Right forelimb (tissue), 1 donor: ENCODE results near the gene MIA.
A peak's percentile ranks its signal among the peaks of the same experiment; 100 is the strongest.
"Not testable (repeated sequence)": the region's sequence is repeated elsewhere in the genome, so short reads cannot be mapped to it uniquely, and the experiment has no call there.

Source experiments
- DNase-seq: peaks from one replicate; pipeline ENCODE4 v3.0.0-alpha.2; 2018

Gene MIA

DNA sequence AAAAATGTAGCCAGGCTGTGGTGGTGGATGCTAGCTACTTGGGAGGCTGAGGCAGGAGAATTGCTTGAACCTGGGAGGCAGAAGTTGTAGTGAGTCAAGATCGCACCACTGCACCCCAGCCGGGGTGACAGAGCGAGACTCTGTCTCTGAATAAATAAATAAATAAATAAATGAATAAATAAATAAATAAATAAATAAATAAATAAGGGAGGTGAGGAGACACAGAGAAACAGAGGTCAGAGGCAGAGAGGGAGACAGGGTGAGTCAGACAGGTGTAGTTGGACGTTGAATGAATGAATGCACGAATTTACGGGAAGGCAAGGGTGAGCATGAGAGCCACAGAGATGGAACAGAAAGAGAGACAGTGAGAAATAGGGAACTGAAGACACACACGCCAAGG, 5.8 kb downstream of the MIA start:
- no peak for DNase-seq

- DNase-seq = no peak
These were observed 8.4 kb downstream of the MIA start for GRCh38 chr19:40783711-40784110.

DNA sequence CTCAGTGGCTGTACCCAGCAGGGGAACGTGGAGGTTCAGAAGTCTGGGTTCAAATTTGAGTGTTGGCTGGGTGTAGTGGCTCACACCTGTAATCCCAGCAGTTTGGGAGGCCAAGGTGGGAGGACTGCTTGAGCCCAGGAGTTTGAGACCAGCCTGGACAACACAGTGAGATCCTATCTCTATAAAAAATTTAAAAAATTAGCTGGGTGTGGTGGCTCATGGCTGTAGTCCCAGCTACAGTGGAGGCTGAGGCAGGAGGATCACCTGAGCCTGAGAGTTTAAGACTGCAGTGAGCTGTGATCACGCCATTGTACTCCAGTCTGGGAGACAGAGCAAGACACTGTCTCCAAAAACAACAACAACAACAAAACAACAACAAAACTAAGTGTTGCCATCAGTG, 8.8 kb downstream of the MIA start:
- DNase-seq = not testable (repeated sequence)

DNA sequence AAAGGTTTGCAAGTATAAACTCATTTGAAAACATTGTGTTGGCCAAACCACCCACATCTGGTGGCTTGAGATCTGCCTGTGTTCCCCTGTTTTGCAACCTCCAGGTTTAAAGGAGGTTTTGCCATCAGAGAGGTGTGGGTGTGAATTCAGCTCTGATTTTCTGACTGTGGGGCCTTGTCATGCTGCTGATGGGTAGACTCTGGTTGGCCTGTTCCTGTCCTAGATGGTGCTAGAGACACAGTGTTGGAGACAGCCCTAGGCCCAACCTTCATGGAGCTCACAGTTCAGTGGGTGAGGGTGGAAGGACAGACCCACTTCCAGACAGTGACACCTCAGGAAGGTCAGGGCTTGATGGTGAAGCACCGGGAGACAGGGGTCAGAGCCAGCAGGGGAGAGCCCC, 10.2 kb downstream of the MIA start:
- no peak for DNase-seq

- DNase-seq = no peak
These were observed 11.0 kb downstream of the MIA start for GRCh38 chr19:40786060-40787037.

- no peak for DNase-seq
These were observed 16.0 kb downstream of the MIA start for GRCh38 chr19:40791349-40791748.

- DNase-seq = no peak
These were observed 16.7 kb downstream of the MIA start for GRCh38 chr19:40791996-40792395.

- DNase-seq = no peak
These were observed 22.0 kb downstream of the MIA start for GRCh38 chr19:40797166-40797962.

DNA sequence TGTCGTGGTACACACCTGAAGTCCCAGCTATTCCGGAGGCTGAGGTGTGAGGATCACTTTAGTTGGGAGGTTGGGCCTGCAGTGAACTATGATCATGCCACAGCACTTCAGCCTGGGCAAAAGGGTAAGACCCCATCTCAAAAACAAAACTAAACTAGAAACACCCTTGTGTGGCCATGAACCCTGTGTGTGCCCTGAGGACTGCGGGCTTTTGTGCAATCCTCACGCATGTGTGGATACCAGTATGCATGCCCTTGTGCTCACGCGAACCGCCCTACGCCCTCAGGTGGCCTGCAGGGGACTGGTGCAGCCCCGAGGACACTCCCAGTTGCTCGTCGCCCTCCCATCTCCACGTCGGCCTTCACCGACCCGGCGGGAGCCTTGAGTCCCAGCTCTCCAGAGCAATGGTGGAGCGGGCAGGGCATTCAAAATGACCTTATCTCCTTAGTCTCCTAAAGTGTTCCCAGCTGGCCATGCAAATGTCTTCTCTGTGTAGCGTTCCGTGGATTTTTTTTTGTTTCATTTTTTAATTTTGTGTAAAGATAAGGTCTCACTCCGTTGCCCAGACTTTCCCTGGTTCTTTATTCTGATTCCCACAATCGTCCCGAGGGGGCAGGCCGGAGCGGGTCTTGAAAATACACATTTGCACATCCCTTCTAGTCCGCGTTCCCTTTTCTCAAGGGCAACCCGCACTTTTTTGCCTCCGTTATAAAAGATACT, 22.8 kb downstream of the MIA start:
- no peak for DNase-seq

DNA sequence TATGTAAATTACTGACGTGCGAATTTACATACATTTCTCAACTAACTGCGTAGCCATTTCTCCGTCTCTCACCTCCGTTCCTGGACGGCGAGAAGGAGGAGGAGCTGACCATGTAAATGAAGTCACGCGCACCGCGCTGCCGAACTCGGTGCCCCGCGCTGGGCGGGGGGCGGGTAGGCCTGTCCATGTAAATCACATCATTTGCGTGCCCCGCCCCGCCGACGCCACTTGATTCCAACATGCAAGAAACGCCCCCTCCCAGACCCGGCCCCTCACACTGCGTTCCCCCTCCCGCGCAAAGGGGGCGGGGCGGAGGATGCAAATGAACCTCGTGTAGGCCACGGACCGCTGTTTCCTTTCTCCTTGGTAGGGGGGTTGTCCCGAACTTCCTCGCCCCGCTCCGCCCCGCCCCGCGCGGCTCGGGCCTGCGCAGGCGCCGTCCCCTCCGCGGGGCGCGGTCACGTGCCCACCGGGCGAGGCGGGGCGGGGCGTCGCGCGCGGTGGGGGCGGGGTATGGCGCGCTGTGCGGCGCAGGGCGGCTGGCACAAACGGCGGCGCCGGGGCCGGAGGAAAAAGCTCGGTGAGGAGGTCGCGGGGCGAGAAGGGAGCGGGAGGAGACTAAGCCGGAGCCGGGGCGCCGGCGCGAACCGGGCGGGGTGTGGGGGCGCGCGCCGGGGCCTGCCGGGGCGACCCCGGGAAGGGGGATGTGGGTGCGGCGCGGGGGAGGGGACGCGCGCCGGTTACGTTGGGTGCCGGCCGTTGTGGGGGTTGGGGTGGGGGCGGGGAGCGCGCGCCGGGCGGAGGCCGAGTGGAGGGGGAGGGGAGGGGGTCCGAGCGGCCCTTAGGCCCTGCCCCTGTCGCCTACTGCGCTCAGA, 23.6 kb downstream of the MIA start, which contains the start of gene EGLN2:
EGLN2 (plus strand) TSS at position 509 of the 875 bp plus-strand sequence. CDS start 1,382 bp downstream, outside the sequence.
- DNase-seq = peak; percentile 100

GRCh38 chr19:40799558-40800338, 24.4 kb downstream of the MIA start:
- no peak for DNase-seq

DNA sequence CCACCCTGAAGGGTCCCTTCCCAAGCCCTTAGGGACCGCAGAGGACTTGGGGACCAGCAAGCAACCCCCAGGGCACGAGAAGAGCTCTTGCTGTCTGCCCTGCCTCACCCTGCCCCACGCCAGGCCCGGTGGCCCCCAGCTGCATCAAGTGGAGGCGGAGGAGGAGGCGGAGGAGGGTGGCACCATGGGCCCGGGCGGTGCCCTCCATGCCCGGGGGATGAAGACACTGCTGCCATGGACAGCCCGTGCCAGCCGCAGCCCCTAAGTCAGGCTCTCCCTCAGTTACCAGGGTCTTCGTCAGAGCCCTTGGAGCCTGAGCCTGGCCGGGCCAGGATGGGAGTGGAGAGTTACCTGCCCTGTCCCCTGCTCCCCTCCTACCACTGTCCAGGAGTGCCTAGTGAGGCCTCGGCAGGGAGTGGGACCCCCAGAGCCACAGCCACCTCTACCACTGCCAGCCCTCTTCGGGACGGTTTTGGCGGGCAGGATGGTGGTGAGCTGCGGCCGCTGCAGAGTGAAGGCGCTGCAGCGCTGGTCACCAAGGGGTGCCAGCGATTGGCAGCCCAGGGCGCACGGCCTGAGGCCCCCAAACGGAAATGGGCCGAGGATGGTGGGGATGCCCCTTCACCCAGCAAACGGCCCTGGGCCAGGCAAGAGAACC, 25.1 kb downstream of the MIA start:
- DNase-seq = no peak

- no peak for DNase-seq
These were observed 25.7 kb downstream of the MIA start for GRCh38 chr19:40800997-40801377.

DNA sequence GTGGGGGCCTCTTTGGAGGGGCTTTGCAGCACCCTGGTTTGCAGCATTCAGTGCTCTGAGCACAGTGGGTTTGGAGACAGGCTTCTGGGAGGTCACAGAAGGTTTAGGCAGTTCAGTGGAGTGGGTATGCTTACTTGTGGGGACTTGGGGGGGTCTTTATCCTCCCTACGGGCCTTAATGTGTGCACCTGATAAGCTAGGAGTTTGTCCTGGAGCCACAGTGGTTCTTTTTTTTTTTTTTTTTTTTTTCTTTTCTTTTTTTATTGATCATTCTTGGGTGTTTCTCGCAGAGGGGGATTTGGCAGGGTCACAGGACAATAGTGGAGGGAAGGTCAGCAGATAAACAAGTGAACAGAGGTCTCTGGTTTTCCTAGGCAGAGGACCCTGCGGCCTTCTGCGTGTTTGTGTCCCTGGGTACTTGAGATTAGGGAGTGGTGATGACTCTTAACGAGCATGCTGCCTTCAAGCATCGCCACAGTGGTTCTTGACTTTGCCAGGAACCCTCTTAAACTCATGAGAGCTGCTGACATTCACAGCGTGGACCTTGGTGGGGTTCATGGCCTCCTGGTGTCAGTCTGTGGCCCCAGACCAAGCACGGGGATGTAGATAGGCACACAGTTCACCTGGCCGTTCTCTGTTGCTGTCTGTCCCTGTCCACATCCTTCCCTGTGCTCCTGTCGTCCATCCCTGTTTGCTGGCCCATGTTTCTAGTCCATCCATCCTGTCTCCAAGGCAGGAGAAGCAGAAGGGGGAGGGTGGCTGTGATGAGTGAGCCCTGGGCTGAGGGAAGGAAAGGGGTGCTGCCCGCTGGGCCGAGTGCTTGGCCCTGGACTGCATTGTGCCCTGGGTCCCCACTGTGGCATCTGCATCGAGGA, 26.3 kb downstream of the MIA start:
- DNase-seq = no peak

DNA sequence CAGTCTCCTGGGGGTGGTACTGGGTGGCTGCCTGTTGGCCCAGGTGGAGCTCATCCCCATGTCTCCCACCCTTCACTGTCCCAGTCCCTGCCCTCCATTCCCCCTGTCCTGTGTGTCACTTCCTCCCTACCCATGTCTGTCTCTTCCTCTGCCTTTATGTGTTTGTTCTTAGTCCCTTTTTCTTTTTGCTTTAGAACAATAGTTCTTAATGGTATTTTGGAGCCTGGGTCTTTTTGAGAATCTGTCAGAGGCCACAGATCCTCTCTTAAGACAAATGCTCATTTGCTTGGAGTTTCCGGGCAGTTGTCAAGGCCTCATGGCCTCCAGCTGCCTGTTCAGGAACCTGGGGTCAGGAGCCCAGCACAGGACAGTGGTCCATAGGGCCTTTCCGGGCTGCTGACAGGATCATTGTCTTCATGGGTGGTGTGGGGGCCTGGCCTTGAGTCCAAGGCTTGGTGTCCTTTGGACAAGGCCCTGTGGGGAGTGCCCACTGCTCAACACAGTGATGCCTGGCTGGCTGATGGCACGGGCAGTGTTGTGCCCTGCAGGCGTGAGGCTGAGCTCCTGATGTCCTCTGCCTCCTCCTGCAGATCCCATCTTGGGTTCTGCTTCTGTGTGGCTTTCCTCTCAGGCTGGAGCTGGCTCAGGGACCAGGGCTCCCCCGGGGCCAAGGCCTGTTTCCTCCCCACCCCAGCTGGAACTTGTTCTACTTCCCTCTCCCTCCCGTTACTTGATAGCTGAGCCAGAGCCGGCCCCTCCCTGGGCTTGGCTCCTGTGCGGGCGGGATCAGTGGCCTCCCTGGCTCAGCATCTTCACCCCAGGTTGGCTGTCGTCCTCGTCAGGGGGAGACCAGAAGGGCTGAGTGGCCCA, 27.2 kb downstream of the MIA start:
- DNase-seq = no peak

DNA sequence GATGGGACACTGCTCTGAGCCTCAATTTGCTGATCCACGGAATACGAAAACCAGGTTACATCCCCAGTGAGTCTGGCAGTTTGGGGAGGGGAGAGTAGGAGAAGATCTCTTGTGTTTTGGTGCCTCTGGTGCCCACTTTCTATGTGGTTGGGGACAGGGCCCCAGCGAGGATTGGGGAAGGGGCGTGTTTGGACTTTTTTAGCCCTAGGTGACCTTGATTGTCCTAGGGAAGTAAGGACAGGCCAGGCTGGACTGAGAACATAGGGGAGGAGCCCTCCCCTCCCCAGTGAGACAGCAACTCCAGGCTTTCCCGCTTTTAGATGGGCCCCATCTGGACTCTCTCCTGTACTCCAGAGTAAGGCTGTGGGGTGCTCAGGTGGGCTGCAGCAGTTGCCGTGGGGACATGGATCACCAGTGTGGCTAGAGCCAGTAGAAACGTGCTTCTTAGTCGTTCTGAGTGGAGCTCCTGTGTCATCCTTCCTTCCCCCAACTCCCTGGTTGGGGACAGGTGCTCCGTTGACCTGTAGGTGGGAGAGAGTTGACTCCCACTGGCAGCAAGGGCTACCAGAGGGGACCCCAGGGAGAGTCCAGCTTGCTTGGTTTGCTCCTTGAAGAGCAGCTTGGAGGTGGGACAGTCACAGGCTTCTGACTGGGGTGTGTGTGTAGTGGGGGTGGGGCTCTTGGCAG, 28.0 kb downstream of the MIA start:
- DNase-seq = no peak

GRCh38 chr19:40803857-40804782, 28.8 kb downstream of the MIA start:
- DNase-seq = no peak
